HG03159 (cell line): Measurements from ENCODE around the gene ZC3H18.
A peak's percentile ranks its signal among the peaks of the same experiment; 100 is the strongest.

Experiments used
- ATAC-seq: cut with Tn5 transposase; IDR thresholded peaks from one replicate; pipeline ENCODE4 v1.9.1; 2021; ENCODE audit warnings: mild to moderate bottlenecking, moderate library complexity; ENCODE audit not compliant: unreplicated experiment

The ZC3H18 gene

GRCh38 chr16:88619859-88620815 lies 49.9 kb downstream of the ZC3H18 start:
- ATAC-seq, result no peak

DNA sequence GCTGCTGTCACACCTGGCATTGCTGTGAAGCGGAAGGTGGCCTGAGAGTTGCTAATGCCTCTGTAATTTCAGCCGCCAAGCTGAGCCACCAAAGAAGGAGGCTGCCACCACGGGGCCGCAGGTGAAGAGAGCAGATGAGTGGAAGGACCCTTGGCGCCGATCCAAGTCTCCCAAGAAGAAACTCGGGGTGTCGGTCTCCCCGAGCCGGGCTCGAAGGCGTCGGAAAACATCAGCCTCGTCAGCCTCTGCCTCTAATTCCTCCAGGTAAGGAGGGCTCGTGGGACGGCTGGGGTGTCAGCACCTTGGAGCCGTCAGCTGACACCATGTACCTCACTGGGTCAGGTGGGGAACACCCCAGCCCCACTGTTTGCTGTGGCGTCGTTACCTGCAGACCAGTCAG lies 51.9 kb downstream of the ZC3H18 start:
- ATAC-seq, result no peak

- ATAC-seq, result no peak
Measured at GRCh38 chr16:88622866-88623265, 52.7 kb downstream of the ZC3H18 start.

DNA sequence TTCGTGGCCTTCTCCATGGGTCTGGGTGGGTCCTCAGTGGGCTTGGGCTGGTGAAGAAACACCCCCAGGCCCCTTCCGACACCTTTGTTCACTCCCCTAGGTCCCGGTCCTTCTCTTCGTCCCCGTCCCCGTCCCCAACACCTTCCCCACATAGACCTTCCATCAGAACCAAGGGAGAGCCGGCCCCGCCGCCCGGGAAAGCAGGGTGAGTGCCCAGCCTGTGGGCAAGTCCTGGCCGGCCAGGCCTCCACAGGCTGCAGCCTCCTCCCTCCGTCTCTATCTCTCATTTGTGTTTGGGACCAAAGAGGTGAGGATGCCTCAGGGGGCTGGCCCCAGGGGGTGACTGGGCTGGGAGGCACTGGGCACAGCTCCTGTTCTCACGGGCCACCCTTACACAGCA lies 53.7 kb downstream of the ZC3H18 start:
- no peak for ATAC-seq

- ATAC-seq, result no peak
Measured at GRCh38 chr16:88624481-88624880, 54.3 kb downstream of the ZC3H18 start.

GRCh38 chr16:88624977-88625576 lies 54.9 kb downstream of the ZC3H18 start:
- ATAC-seq, result no peak

DNA sequence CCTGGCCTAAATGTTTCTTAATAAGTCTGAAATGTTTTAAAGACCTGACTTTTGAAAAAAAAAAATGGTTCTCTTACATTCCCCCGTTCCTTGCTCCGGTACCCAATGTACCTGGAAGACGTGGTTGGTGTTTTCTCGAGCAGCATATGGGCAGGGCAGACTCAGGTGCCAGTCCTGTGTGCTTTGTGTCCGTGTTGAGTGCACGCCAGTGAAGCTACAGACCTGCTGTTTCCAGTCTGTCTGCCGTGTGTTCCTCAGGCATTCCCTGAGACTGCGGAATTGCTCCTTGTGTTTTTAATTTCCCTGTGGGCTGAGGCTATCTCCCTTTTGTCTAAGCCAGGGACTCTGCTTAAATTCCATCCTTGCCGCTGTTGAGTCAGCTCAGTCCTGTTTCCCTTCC lies 56.4 kb downstream of the ZC3H18 start:
- no peak for ATAC-seq

DNA sequence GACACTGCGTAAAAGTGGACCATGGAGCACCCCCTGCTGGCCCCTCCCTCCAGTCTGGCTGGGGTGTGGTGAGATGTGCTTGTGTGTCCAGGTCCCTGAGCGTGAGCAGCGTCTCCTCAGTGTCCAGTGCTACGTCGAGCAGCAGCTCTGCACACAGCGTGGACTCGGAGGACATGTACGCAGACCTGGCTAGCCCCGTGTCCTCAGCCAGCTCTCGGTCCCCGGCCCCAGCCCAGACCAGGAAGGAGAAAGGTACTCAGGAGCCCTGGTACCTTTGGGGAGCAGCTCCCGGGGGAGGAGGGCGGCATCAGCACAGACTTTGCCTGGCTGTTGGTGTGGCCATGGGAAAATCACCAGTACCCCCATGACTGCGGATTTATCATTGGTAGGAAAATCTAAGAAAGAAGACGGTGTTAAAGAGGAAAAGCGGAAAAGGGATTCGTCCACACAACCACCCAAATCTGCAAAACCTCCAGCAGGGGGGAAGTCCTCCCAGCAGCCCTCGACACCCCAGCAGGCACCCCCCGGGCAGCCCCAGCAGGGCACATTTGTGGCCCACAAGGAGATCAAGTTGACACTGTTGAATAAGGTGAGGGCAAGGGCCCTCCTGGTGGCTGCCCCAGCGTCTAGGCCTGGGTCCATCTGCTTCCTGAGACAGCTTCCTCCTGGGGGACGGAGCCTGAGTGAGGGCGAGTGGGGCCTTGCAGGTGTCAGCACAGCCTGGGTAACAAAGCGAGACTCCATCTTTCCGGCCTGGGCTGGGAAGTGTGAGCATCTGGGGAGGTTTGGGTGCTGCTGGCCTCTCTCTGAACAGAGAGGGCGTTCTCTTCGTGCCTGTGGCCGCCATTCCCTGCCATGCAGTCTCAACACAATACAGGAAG lies 57.6 kb downstream of the ZC3H18 start:
- ATAC-seq, result no peak

DNA sequence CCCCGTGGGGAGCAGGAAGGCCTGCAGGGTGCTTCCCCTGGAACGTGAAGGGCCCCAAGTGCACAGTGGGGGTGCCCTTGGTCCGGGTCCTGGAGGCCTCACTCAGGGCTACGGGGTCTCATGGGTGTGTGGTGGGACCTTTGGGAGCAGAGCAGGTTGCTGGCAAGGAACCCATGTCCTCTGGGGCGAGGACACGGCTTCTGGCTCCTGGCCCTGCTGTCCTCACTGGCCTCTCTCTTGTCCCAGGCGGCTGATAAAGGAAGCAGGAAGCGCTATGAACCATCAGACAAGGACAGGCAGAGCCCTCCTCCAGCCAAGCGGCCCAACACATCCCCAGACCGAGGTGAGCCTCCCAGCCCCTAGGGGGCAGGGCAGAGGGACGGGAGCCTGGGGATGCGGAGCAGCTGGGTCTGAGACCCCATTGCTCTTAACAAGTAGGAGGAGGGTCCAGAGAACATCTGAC lies 58.3 kb downstream of the ZC3H18 start:
- ATAC-seq, result no peak

DNA sequence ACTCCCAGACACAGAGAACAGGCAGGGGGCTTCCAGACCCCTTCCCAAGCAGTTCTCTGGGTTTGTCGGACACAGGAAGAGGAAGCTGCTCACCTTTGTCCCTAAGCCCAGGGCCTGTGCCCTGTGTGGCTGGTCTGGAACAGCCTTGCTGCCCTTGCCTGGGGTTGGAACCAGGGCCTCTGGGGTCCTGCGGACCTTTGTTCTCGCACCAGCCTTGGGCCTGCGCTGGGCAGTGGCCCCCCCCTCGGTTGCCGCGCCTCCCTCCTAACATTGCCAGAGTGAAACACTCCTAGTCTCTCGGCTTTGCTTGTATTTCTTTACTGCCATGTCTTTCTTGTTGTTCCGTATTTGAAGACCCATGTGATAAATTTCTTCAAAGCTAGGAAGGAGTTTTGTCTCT lies 59.6 kb downstream of the ZC3H18 start:
- ATAC-seq, result no peak

DNA sequence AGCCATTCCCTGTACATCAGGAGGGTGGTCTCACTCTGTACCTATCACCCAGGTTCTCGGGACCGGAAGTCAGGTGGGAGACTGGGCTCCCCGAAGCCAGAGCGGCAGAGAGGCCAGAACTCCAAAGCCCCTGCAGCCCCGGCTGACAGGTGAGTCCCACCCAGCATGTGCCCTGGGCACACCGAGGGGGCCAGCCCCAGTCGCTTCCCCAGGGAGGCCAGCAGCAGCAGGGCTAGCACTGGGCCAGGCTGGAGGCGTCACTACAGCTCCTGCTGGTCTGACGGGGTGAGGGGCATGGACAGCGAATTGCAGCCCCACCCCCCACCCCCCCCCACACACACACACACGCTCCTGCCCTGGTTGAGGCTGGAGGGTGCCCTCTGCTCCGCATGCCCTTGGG lies 60.2 kb downstream of the ZC3H18 start:
- no peak for ATAC-seq

DNA sequence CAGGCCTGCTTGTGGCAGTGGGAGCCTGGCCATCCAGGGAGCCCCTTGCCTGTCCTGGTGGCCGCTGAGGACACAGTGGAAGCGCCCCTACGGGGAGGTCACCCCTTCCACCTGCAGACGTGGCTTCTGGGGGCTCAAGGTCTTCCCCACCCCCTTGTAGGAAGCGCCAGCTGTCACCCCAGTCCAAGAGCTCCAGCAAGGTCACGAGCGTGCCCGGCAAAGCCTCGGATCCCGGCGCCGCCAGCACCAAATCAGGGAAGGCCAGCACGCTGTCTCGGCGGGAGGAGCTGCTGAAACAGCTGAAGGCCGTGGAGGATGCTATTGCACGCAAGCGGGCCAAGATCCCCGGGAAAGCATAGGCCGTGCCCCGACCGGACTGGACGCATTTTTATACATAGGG lies 60.7 kb downstream of the ZC3H18 start:
- no peak for ATAC-seq

DNA sequence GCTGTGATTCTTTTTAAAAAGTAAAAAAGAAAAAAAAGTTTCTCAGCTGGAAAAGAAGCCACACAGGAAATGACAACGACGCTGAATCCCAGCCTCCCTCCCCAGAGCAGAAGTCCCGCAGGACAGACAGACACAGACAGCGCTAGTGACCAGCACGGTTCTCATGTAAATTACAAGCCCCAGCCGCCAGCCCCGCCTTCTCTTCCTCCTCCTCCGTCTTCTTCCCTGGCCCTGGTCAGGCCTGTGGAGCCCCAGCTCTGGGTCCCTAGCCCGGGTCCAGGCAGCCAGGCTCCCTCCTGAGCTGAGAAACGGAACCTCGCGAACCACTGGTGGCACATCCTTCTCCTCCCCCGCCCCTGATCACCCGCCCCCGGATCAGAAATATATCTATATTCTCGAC lies 61.2 kb downstream of the ZC3H18 start:
- no peak for ATAC-seq

- ATAC-seq, result no peak
Measured at GRCh38 chr16:88631920-88632586, 61.9 kb downstream of the ZC3H18 start.

GRCh38 chr16:88632587-88632930 lies 62.4 kb downstream of the ZC3H18 start:
- no peak for ATAC-seq

- peak; percentile 27 for ATAC-seq
Measured at GRCh38 chr16:88633684-88634140, 63.5 kb downstream of the ZC3H18 start.

- peak; percentile 39 for ATAC-seq
Measured at GRCh38 chr16:88634141-88634993, 64.2 kb downstream of the ZC3H18 start.

- ATAC-seq, result no peak
Measured at GRCh38 chr16:88634994-88635670, 64.9 kb downstream of the ZC3H18 start.

GRCh38 chr16:88635671-88636319 lies 65.6 kb downstream of the ZC3H18 start:
- ATAC-seq, result no peak
